Skin of body (tissue), 2 donors: ENCODE measurements around the gene NPR3. TPM values are rescaled to one million over a fixed set of nuclear protein-coding genes. Genes with fewer than 3 reads are reported as not detected.
A peak's percentile ranks its signal among the peaks of the same experiment; 100 is the strongest.

Experiments used
- DNase-seq: peaks from one replicate; lab custom pipeline; 2025; lab: John Stamatoyannopoulos, UW
- total RNA-seq: library from RNA; depleted of rRNA; stranded (reverse); fragments of >200 nt; gene quantifications from one replicate; pipeline ENCODE4 v1.2.3, GENCODE V29; 2014

The NPR3 gene
- total RNA-seq, 1 donor from 2014 or later, result 33.7 TPM

DNA sequence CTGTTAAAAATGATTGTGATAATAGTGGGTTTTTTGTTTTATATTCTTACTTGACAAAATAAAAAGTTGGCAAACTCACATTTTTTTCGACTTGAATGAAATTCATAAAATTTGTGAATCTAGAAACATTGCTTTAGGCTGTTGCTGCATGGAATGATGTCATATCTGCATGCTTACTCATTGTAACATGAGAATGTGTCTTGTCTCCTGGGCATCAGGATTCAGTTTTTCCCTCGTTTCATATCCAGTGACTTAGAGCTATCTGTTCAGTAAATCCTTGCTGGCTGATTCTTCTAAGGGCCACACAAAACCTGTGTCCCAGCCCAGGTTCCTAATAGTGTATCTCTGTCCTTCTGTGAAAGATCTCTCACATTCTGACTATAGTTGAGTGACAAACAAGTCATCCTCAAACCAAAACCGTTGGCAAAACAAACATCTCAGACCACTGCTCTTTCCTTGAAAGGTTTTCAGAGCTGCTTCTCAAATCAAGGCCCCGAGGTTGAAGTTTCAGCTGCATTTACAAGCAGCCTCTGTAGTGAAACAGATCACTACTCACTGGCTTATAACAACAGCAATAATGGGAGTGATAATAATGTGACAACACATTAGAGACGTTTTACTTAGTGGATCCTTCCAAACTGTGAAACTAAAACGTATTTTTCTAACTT, 95.0 kb downstream of the NPR3 start:
- peak; percentile 86 for DNase-seq

- DNase-seq, result no peak
These were observed 97.7 kb downstream of the NPR3 start for GRCh38 chr5:32808783-32809182.

DNA sequence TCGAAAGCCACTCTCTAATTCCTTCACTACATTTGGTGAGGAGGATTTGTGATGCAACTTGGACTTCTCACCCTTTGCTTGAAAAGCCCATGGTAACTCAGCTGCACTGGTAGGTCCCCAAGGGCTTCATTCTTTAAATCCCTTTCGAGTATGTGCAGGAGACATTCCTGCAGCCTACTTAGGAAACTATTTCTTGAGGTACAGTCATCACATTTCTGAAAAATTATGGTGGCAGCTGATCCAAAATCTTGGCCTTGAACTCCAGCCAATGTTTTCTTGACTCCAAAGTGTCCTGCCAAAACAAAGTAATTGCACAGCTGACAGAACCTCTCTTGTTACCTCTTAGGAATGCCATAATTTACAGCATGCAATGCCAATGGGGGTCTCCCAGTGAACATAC, 99.7 kb downstream of the NPR3 start:
- DNase-seq, result no peak

DNA sequence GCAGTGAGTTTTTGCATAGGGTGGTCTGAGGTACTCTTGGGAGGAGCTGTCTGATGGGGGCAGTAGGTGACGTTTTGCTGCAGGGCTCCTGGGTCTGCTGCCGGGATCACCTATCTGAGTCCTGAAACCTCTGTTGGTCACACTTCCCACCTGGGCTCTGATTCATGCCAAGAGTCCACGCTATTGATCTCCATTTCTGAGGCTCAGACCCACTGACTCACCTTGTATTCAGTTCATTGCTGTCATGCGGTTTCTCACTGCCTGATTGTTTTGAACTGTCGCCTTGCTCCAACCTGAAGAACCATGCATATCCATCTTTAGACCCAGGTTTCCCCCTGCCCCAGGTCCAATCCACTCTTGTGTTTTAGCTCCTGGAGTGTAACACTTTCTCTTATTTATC, 101.3 kb downstream of the NPR3 start:
- DNase-seq, result no peak

GRCh38 chr5:32814141-32814540, 103.0 kb downstream of the NPR3 start:
- DNase-seq, result no peak

DNA sequence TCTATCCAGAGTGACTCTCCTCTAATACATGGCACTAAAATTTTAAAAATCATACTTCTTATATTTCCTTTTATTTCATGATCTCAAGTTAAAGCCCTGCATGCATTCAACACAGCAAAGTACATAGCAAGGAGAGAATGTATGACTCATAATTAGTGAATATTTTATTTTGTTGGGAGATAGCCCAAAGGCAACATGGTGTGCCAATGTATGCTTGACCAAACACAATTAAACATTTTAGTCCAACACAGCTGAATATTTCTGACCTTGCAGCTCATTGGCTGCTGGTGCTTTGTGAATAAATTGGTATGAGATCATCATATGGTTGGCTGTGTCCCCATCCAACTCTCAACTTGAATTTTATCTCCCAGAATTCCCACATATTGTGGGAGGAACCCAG, 103.5 kb downstream of the NPR3 start:
- no peak for DNase-seq

GRCh38 chr5:32827981-32828380, 116.9 kb downstream of the NPR3 start:
- DNase-seq, result no peak

GRCh38 chr5:32828492-32828891, 117.4 kb downstream of the NPR3 start:
- DNase-seq, result no peak

GRCh38 chr5:32831624-32832023, 120.5 kb downstream of the NPR3 start:
- DNase-seq, result no peak

DNA sequence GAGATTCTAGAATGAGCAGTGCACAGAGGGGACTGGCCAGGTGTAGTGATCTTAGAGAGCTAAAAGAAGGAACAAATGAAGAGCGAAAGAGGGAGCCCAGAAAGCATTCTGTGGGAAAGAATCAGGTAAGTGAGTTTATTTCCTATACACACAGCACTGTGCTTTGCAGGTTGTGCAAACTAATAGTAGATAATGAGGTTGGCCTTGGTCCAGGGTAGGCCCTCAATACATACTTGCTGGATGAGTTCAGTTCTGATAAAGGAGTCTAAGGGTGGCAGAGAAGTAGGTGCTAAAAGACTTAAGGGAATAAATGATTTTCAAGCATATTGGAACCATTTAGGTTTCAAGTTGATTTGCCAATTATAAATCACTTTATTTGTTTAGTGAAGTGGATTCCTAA, 122.0 kb downstream of the NPR3 start:
- DNase-seq, result no peak

DNA sequence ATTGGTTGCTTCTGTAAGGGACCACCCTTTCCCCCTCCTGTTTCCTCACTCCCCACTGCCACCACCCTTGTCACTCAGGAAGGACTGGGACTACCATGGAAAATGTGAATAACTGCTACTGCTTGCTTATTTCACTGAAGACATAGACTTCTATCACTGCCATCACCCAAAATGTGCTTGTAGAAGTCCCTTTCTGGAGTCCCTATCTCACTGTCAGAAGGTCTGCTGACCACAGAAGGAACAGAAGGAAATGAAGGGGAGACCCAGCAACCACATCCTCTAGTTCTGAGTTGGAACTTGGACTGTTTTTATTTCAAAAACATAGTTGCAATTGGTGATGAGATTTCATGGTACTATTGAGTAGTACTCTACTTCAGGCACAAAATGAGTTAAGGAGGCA, 122.5 kb downstream of the NPR3 start:
- no peak for DNase-seq

GRCh38 chr5:32834251-32834650, 123.1 kb downstream of the NPR3 start:
- no peak for DNase-seq

DNA sequence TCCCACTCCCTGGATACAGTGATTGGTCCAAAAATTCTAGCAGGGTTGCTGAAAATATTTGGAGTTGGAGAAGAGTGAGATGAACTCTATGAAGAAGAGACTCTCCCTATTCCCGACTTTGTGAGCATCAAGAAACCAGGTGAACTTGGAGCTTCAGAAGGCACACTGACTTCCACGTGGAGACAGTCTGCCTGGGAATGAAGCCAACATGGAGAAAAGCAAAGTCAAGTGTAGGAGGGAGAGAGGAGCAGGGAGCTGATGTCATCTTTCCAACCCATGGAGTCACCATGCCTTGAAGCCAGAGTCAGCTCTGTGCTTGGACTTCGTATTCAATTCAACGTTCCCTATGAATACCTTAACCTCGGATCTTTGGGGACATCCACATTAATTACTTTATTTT, 125.1 kb downstream of the NPR3 start:
- no peak for DNase-seq

DNA sequence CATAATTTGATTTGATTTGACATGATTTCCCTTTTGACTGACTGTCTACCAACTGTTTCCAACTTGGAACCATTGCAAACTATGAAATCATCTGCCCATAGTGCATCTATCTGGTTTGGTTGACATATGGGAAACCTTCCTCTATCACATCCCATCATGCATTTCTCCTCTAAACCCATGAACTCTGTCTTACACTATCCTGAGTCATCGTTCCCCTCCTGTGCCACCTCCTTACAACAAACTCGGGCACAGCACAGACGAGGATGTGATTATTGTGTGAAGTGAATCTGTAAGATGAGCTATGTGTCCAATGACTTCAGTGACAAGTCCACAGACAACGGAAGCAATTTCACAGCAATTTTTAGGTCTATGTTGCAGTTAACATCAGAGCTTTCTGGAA, 126.1 kb downstream of the NPR3 start:
- no peak for DNase-seq

- no peak for DNase-seq
These were observed 128.0 kb downstream of the NPR3 start for GRCh38 chr5:32839106-32839505.

DNA sequence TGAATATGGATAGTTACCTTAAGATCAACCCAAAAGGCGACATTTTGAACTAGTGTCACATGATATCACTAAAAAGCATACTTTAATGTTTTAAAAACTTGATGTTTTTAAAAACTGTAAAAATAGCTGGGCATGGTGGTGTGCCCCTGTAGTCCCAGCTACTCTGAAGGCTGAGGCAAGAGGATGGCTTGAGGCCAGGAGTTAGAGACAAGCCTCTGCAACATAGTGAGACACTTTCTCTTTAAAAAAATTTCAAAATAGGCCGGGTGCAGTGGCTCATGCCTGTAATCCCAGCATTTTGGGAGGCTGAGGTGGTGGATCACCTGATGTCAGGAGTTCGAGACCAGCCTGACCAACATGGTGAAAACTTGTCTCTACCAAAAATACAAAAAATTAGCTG, 129.5 kb downstream of the NPR3 start:
- DNase-seq, result no peak

Other genes with a start within 250 kb of the NPR3 start
- 115 TPM for gene SUB1, start 125.8 kb upstream of the NPR3 start, total RNA-seq